Nephron progenitor cell (in vitro differentiated cells): Measurements from ENCODE around the gene BAIAP2L2.

Experiments
- DNase-seq: peaks from one replicate; pipeline ENCODE4 v3.0.0; 2021
- H3K27ac Mint-ChIP-seq: 2 replicates; pipeline ENCODE4 v1.8.0; 2021; ENCODE audit warnings: mild to moderate bottlenecking, moderate library complexity, mixed read lengths
- H3K27me3 Mint-ChIP-seq: 2 replicates; pipeline ENCODE4 v1.8.0; 2021; ENCODE audit warnings: mild to moderate bottlenecking, low read depth, mixed read lengths; ENCODE audit not compliant: poor library complexity
- H3K36me3 Mint-ChIP-seq: 2 replicates; pipeline ENCODE4 v1.8.0; 2021; ENCODE audit warnings: low read depth, mixed read lengths
- H3K4me1 Mint-ChIP-seq: 2 replicates; pipeline ENCODE4 v1.8.0; 2021; ENCODE audit warnings: mixed read lengths
- H3K4me3 Mint-ChIP-seq: 2 replicates; pipeline ENCODE4 v1.8.0; 2021; ENCODE audit warnings: mild to moderate bottlenecking, moderate library complexity, mixed read lengths
- H3K9me3 Mint-ChIP-seq: 2 replicates; pipeline ENCODE4 v1.8.0; 2021; ENCODE audit warnings: mild to moderate bottlenecking, moderate library complexity, mixed read lengths
- CTCF ChIP-seq: fragments of 200-600 bp; sonication (generic); IDR thresholded peaks from 2 replicates; pipeline ENCODE4 v1.5.0; 2021; ENCODE audit warnings: antibody characterized with exemption

The BAIAP2L2 gene

GRCh38 chr22:38088629-38089473, 21.6 kb downstream of the BAIAP2L2 start:
- Mint-ChIP-seq H3K27ac (no peak overlapping the region), H3K4me1 (peaks cover 10% of the 10 kb centered on the region), H3K27me3 (peaks cover 18% of the 10 kb centered on the region), H3K4me3 (no peak overlapping the region), H3K9me3 (no peaks in the 10 kb centered on the region), H3K36me3 (peaks cover 8% of the 10 kb centered on the region)
- no peak for TF ChIP-seq CTCF
- DNase-seq: no peak

- no peak for TF ChIP-seq CTCF
- no peaks in the 10 kb centered on the region for H3K36me3 Mint-ChIP-seq
- H3K27ac Mint-ChIP-seq: peak overlapping the region; percentile 60
- no peak overlapping the region for H3K4me3 Mint-ChIP-seq
- no peak for DNase-seq
- H3K27me3 Mint-ChIP-seq: peaks cover 20% of the 10 kb centered on the region
- H3K9me3 Mint-ChIP-seq: no peaks in the 10 kb centered on the region
- peaks cover 16% of the 10 kb centered on the region for H3K4me1 Mint-ChIP-seq
Measured at GRCh38 chr22:38087855-38088254, 22.6 kb downstream of the BAIAP2L2 start.

GRCh38 chr22:38086942-38087341, 23.5 kb downstream of the BAIAP2L2 start:
- TF ChIP-seq CTCF: no peak
- Mint-ChIP-seq H3K36me3 (no peaks in the 10 kb centered on the region), H3K9me3 (no peaks in the 10 kb centered on the region), H3K27me3 (peaks cover 22% of the 10 kb centered on the region), H3K27ac (no peak overlapping the region), H3K4me1 (peaks cover 16% of the 10 kb centered on the region), H3K4me3 (no peak overlapping the region)
- no peak for DNase-seq

- H3K4me1 Mint-ChIP-seq: peaks cover 16% of the 10 kb centered on the region
- H3K27me3 Mint-ChIP-seq: peaks cover 22% of the 10 kb centered on the region
- no peak overlapping the region for H3K27ac Mint-ChIP-seq
- H3K9me3 Mint-ChIP-seq: no peaks in the 10 kb centered on the region
- no peak for TF ChIP-seq CTCF
- H3K36me3 Mint-ChIP-seq: no peaks in the 10 kb centered on the region
- no peak overlapping the region for H3K4me3 Mint-ChIP-seq
- DNase-seq: no peak
Measured at GRCh38 chr22:38086001-38086845, 24.3 kb downstream of the BAIAP2L2 start.

- no peak for DNase-seq
- Mint-ChIP-seq H3K4me1 (peaks cover 16% of the 10 kb centered on the region), H3K27me3 (peaks cover 25% of the 10 kb centered on the region), H3K4me3 (no peak overlapping the region), H3K27ac (no peak overlapping the region), H3K36me3 (no peaks in the 10 kb centered on the region), H3K9me3 (no peaks in the 10 kb centered on the region)
- no peak for TF ChIP-seq CTCF
Measured at GRCh38 chr22:38085501-38085900, 25.0 kb downstream of the BAIAP2L2 start.
